SK-N-SH treated with all-trans-retinoic acid at 6 μM for 48 hours (cell line): ENCODE results near the gene DBP.

Experiments used
- ATAC-seq: fragments of 200-7000 bp; cut with Tn5 transposase; 3 replicates; pipeline ENCODE4 v1.9.1; 2020; ENCODE audit warnings: mild to moderate bottlenecking, moderate library complexity
- ARNTL ChIP-seq: fragments of 450-650 bp; formaldehyde crosslinking; IDR thresholded peaks from 2 replicates; pipeline ENCODE4 v1.5.0; 2020; ENCODE audit warnings: low read depth, mild to moderate bottlenecking, moderate library complexity, borderline replicate concordance
- BACH2 ChIP-seq: fragments of 250-450 bp; sonication (Bioruptor Pico); IDR thresholded peaks from 2 replicates; pipeline ENCODE4 v1.9.0; 2021; ENCODE audit warnings: mild to moderate bottlenecking, borderline replicate concordance
- CSDC2 ChIP-seq: fragments of 250-450 bp; sonication (Bioruptor Pico); IDR thresholded peaks from 2 replicates; pipeline ENCODE4 v1.5.0; 2020; ENCODE audit warnings: mild to moderate bottlenecking, moderate library complexity
- GLIS3 ChIP-seq: fragments of 250-450 bp; sonication (Bioruptor Pico); IDR thresholded peaks from 2 replicates; pipeline ENCODE4 v1.5.0; 2020; ENCODE audit warnings: mild to moderate bottlenecking, moderate library complexity
- ISL1 ChIP-seq: fragments of 250-450 bp; sonication (Bioruptor Pico); IDR thresholded peaks from 2 replicates; pipeline ENCODE4 v2.1.2; 2022; ENCODE audit warnings: mild to moderate bottlenecking, moderate library complexity
- OSR1 ChIP-seq: fragments of 250-450 bp; sonication (Bioruptor Pico); IDR thresholded peaks from 2 replicates; pipeline ENCODE4 v1.8.0; 2022; ENCODE audit warnings: moderate library complexity, mild to moderate bottlenecking, inconsistent platforms
- PPARA ChIP-seq: fragments of 250-450 bp; sonication (Bioruptor Pico); IDR thresholded peaks from 2 replicates; pipeline ENCODE4 v1.5.0; 2020; ENCODE audit warnings: mild to moderate bottlenecking, borderline replicate concordance
- RARB ChIP-seq: fragments of 250-450 bp; sonication (Bioruptor Pico); IDR thresholded peaks from 2 replicates; pipeline ENCODE4 v1.8.0; 2021; ENCODE audit warnings: mild to moderate bottlenecking, moderate library complexity
- SNAI2 ChIP-seq: fragments of 250-450 bp; sonication (Bioruptor Pico); IDR thresholded peaks from 2 replicates; pipeline ENCODE4 v1.5.0; 2020; ENCODE audit warnings: mild to moderate bottlenecking, moderate library complexity
- TCF4 ChIP-seq: fragments of 250-450 bp; sonication (Bioruptor Pico); IDR thresholded peaks from 2 replicates; pipeline ENCODE4 v1.8.0; 2021; ENCODE audit warnings: mild to moderate bottlenecking, moderate library complexity, borderline replicate concordance
- TOX ChIP-seq: fragments of 250-450 bp; sonication (Bioruptor Pico); IDR thresholded peaks from 2 replicates; pipeline ENCODE4 v1.8.0; 2021; ENCODE audit warnings: mild to moderate bottlenecking, moderate library complexity, borderline replicate concordance
- ZC3H10 ChIP-seq: fragments of 250-450 bp; sonication (Bioruptor Pico); IDR thresholded peaks from 2 replicates; pipeline ENCODE4 v1.5.1; 2021; ENCODE audit warnings: mild to moderate bottlenecking, moderate library complexity
- ZFP30 ChIP-seq: fragments of 450-650 bp; formaldehyde crosslinking; IDR thresholded peaks from 2 replicates; pipeline ENCODE4 v1.5.0; 2022; ENCODE audit warnings: mild to moderate bottlenecking, moderate library complexity
- ZNF565 ChIP-seq: fragments of 450-650 bp; formaldehyde crosslinking; conservative IDR thresholded peaks from 2 replicates; pipeline ENCODE4 v1.5.0; 2020; ENCODE audit warnings: low read depth, mild to moderate bottlenecking, moderate library complexity
- ZNF8 ChIP-seq: fragments of 450-650 bp; formaldehyde crosslinking; IDR thresholded peaks from 2 replicates; pipeline ENCODE4 v1.5.0; 2020; ENCODE audit warnings: mild to moderate bottlenecking, moderate library complexity
- TF ChIP-seq, protein P1 (sequence below): fragments of 250-450 bp; sonication (Bioruptor Pico); IDR thresholded peaks from 2 replicates; pipeline ENCODE4 v1.8.0; 2021; ENCODE audit warnings: low read depth, mild to moderate bottlenecking, moderate library complexity, borderline replicate concordance
- TF ChIP-seq, protein P2 (sequence below): fragments of 250-450 bp; sonication (Bioruptor Pico); IDR thresholded peaks from 2 replicates; pipeline ENCODE4 v1.5.1; 2021; ENCODE audit warnings: mild to moderate bottlenecking, moderate library complexity
- TF ChIP-seq, protein P3 (sequence below): fragments of 250-450 bp; sonication (Bioruptor Pico); IDR thresholded peaks from 2 replicates; pipeline ENCODE4 v1.5.0; 2020; ENCODE audit warnings: mild to moderate bottlenecking, moderate library complexity
- TF ChIP-seq, protein P4 (sequence below): fragments of 250-450 bp; sonication (Bioruptor Pico); IDR thresholded peaks from 2 replicates; pipeline ENCODE4 v1.8.0; 2020; ENCODE audit warnings: mild to moderate bottlenecking, moderate library complexity, borderline replicate concordance

The DBP gene

DNA sequence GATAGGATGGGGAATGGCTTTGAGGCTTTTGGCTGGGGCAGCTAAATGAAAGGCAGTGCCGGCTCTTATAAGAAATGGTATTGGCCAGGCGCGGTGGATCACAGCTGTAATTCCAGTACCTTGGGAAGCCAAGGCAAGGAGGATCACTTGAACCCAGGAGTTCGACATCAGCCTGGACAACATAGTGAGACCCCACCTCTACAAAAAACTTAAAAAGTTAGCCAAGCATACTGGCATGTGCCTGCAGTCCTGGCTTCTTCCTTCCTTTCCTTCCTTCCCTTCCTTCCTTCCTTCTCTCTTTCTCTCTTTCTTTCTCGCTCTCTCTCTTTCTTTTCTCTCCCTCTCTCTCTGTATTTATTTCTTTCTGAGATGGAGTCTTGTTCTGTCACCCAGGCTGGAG lies 5.7 kb upstream of the DBP start:
- TF ChIP-seq PPARA (CRISPR knock-in tag), result no peak
- no peak for TF ChIP-seq ZC3H10 (CRISPR knock-in tag)
- no peak for TF ChIP-seq OSR1 (CRISPR knock-in tag)
- TF ChIP-seq CSDC2 (CRISPR knock-in tag), result no peak
- TF ChIP-seq, protein P1, sequence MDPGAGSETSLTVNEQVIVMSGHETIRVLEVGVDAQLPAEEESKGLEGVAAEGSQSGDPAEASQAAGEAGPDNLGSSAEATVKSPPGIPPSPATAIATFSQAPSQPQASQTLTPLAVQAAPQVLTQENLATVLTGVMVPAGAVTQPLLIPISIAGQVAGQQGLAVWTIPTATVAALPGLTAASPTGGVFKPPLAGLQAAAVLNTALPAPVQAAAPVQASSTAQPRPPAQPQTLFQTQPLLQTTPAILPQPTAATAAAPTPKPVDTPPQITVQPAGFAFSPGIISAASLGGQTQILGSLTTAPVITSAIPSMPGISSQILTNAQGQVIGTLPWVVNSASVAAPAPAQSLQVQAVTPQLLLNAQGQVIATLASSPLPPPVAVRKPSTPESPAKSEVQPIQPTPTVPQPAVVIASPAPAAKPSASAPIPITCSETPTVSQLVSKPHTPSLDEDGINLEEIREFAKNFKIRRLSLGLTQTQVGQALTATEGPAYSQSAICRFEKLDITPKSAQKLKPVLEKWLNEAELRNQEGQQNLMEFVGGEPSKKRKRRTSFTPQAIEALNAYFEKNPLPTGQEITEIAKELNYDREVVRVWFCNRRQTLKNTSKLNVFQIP, result no peak
- no peak for TF ChIP-seq ZNF8 (CRISPR knock-in tag)
- TF ChIP-seq RARB, result no peak
- TF ChIP-seq SNAI2, result no peak
- no peak for TF ChIP-seq TCF4 (CRISPR knock-in tag)
- no peak for TF ChIP-seq GLIS3 (CRISPR knock-in tag)
- TF ChIP-seq, protein P2, sequence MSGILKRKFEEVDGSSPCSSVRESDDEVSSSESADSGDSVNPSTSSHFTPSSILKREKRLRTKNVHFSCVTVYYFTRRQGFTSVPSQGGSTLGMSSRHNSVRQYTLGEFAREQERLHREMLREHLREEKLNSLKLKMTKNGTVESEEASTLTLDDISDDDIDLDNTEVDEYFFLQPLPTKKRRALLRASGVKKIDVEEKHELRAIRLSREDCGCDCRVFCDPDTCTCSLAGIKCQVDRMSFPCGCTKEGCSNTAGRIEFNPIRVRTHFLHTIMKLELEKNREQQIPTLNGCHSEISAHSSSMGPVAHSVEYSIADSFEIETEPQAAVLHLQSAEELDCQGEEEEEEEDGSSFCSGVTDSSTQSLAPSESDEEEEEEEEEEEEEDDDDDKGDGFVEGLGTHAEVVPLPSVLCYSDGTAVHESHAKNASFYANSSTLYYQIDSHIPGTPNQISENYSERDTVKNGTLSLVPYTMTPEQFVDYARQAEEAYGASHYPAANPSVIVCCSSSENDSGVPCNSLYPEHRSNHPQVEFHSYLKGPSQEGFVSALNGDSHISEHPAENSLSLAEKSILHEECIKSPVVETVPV (CRISPR knock-in tag), result no peak
- TF ChIP-seq TOX (CRISPR knock-in tag), result no peak
- TF ChIP-seq ZFP30, result no peak
- TF ChIP-seq, protein P3, sequence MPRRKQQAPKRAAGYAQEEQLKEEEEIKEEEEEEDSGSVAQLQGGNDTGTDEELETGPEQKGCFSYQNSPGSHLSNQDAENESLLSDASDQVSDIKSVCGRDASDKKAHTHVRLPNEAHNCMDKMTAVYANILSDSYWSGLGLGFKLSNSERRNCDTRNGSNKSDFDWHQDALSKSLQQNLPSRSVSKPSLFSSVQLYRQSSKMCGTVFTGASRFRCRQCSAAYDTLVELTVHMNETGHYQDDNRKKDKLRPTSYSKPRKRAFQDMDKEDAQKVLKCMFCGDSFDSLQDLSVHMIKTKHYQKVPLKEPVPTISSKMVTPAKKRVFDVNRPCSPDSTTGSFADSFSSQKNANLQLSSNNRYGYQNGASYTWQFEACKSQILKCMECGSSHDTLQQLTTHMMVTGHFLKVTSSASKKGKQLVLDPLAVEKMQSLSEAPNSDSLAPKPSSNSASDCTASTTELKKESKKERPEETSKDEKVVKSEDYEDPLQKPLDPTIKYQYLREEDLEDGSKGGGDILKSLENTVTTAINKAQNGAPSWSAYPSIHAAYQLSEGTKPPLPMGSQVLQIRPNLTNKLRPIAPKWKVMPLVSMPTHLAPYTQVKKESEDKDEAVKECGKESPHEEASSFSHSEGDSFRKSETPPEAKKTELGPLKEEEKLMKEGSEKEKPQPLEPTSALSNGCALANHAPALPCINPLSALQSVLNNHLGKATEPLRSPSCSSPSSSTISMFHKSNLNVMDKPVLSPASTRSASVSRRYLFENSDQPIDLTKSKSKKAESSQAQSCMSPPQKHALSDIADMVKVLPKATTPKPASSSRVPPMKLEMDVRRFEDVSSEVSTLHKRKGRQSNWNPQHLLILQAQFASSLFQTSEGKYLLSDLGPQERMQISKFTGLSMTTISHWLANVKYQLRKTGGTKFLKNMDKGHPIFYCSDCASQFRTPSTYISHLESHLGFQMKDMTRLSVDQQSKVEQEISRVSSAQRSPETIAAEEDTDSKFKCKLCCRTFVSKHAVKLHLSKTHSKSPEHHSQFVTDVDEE, result no peak
- TF ChIP-seq ARNTL (CRISPR knock-in tag), result no peak
- TF ChIP-seq ZNF565 (CRISPR knock-in tag), result no peak
- no peak for TF ChIP-seq ISL1 (CRISPR knock-in tag)
- no peak for ATAC-seq

DNA sequence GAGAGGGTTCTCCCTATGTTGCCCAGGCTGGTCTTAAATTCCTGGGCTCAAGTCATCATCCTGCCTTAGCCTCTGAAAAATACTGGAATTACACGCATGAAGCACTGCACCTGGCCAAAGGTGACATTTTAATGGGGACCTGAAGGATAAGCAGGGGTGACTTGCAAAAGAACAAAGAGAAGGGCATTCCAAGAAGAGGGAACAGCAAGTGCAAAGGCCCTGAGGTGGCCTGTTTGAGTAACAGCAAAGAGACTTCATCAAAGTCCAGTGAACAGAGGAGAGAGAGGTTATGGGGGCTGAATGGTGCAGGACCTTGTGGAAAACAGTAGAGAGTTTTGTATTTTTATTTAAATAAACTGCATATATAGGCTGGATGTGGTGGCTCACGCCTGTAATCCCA lies 4.7 kb upstream of the DBP start:
- ATAC-seq, result no peak
- TF ChIP-seq, protein P2 (CRISPR knock-in tag), result no peak
- no peak for TF ChIP-seq PPARA (CRISPR knock-in tag)

DNA sequence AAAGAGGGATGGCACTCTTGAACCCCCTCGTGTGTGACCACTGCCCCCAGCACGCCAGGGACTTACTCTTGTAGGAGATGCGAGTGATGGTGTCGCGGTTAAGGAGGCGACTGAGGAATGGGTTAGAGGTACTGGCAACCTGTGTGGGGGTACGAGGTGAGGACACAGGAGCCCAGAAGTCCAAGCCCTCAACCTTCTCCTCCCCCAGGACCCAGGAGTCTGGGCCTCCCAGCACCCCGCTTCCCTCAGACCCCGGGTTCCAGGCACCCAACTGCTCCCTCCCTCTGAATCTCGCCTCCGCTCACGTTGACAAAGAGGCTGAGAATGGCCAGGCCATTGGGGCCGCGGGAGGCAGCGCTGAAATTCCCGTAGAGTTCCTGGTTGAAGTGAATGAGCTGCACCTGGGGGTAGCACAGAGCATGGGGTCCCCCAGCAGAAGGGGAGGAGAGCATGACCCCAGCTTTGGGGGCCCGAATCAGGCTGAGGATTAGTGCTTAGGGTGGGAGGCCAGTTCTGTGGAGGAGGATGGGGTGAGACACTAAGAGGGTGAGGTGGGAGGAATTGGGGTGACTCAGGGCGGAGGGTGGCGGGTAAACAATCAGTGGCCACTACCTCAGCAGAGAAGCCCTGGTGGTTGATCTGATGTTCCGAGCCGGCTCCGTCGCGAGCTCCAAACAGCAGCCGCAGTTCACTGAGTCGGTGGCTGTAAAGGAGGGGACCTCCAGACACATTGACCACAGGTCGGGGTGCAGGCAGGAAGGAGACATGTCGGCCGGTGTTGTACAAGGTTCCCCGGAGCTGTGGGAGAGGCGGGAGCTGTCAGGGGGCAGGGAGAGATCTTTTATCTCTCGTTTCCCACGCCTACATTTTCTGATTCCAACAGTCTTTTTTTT lies 2.5 kb upstream of the DBP start:
- ATAC-seq, result no peak
- TF ChIP-seq BACH2, result no peak
- no peak for TF ChIP-seq ZNF8 (CRISPR knock-in tag)
- TF ChIP-seq, protein P1, result no peak
- no peak for TF ChIP-seq GLIS3 (CRISPR knock-in tag)
- TF ChIP-seq PPARA (CRISPR knock-in tag), result no peak
- no peak for TF ChIP-seq ARNTL (CRISPR knock-in tag)
- no peak for TF ChIP-seq ISL1 (CRISPR knock-in tag)
- TF ChIP-seq SNAI2, result no peak
- TF ChIP-seq, protein P4, sequence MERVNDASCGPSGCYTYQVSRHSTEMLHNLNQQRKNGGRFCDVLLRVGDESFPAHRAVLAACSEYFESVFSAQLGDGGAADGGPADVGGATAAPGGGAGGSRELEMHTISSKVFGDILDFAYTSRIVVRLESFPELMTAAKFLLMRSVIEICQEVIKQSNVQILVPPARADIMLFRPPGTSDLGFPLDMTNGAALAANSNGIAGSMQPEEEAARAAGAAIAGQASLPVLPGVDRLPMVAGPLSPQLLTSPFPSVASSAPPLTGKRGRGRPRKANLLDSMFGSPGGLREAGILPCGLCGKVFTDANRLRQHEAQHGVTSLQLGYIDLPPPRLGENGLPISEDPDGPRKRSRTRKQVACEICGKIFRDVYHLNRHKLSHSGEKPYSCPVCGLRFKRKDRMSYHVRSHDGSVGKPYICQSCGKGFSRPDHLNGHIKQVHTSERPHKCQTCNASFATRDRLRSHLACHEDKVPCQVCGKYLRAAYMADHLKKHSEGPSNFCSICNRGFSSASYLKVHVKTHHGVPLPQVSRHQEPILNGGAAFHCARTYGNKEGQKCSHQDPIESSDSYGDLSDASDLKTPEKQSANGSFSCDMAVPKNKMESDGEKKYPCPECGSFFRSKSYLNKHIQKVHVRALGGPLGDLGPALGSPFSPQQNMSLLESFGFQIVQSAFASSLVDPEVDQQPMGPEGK (CRISPR knock-in tag), result no peak
- TF ChIP-seq, protein P2 (CRISPR knock-in tag), result no peak
- TF ChIP-seq, protein P3, result no peak
- no peak for TF ChIP-seq CSDC2 (CRISPR knock-in tag)
